Liver (tissue), 9 donors: ENCODE data around the gene DMAC2. TPM values are rescaled to one million over a fixed set of nuclear protein-coding genes. Genes with fewer than 3 reads are reported as not detected.

ENCODE experiments used
- DNase-seq: peaks from one replicate; pipeline ENCODE4 v3.0.0-alpha.2; 2017; ENCODE audit warnings: low spot score
- H3K27ac ChIP-seq, 2 donors: one replicate each; pipeline ENCODE4 v1.7.0; 2013; ENCODE audit warnings: inconsistent platforms in 2 of 2, low read length in 2 of 2, control low read depth in 1 of 2, low read depth in 1 of 2, mild to moderate bottlenecking in 1 of 2
- H3K27me3 ChIP-seq, 4 donors: one replicate each; pipeline versions ENCODE4 v1.6.1 to v1.7.0; 2013; ENCODE audit warnings: low read length in 3 of 4, inconsistent platforms in 1 of 4, mild to moderate bottlenecking in 1 of 4, moderate library complexity in 1 of 4; ENCODE audit not compliant: control insufficient read depth in 4 of 4, insufficient read depth in 4 of 4
- H3K36me3 ChIP-seq, 4 donors: one replicate each; pipeline versions ENCODE4 v1.6.1 to v1.7.0; 2013; ENCODE audit warnings: low read length in 3 of 4, mild to moderate bottlenecking in 3 of 4, low read depth in 1 of 4, moderate library complexity in 1 of 4; ENCODE audit not compliant: control insufficient read depth in 4 of 4, insufficient read depth in 3 of 4
- H3K4me1 ChIP-seq, 4 donors: one replicate each; pipeline versions ENCODE4 v1.6.1 to v1.7.0; 2013; ENCODE audit warnings: low read length in 3 of 4, mild to moderate bottlenecking in 3 of 4, moderate library complexity in 1 of 4; ENCODE audit not compliant: control insufficient read depth in 4 of 4, insufficient read depth in 4 of 4
- H3K4me3 ChIP-seq, 3 donors: one replicate each; pipeline versions ENCODE4 v1.6.1 to v1.7.0; 2013; ENCODE audit warnings: low read length in 3 of 3, control low read depth in 1 of 3, low read depth in 1 of 3, mild to moderate bottlenecking in 1 of 3
- H3K9ac ChIP-seq, 2 donors: one replicate each; pipeline ENCODE4 v1.7.0; 2013; ENCODE audit warnings: low read length in 2 of 2, mild to moderate bottlenecking in 2 of 2, moderate library complexity in 2 of 2, control low read depth in 1 of 2, low read depth in 1 of 2
- H3K9me3 ChIP-seq, 4 donors: one replicate each; pipeline versions ENCODE4 v1.6.1 to v1.7.0; 2013; ENCODE audit warnings: low read length in 3 of 4; ENCODE audit not compliant: control insufficient read depth in 4 of 4
- ATF3 ChIP-seq: IDR thresholded peaks from 2 replicates; pipeline ENCODE4 v1.6.1; 2016; ENCODE audit warnings: antibody characterized with exemption
- CTCF ChIP-seq: fragments of 150-350 bp; IDR thresholded peaks from 2 replicates; pipeline ENCODE4 v1.5.1; 2017; ENCODE audit warnings: improper control_type of control experiment, low read depth, low read length; ENCODE audit not compliant: missing input control
- EGR1 ChIP-seq, 2 donors: IDR thresholded peaks; 2 replicates each; pipeline ENCODE4 v1.6.1; 2016 to 2018; ENCODE audit warnings: antibody characterized with exemption in 2 of 2, low read depth in 2 of 2
- FOXA1 ChIP-seq: IDR thresholded peaks from 2 replicates; pipeline ENCODE4 v1.6.1; 2016; ENCODE audit warnings: antibody characterized with exemption
- FOXA2 ChIP-seq: IDR thresholded peaks from 2 replicates; pipeline ENCODE4 v1.6.1; 2016; ENCODE audit warnings: antibody characterized with exemption
- GABPA ChIP-seq, 2 donors: IDR thresholded peaks in 1 of 2; conservative IDR thresholded peaks in 1 of 2; 2 replicates each; pipeline ENCODE4 v1.6.1; 2016; ENCODE audit warnings: antibody characterized with exemption in 2 of 2, mild to moderate bottlenecking in 1 of 2, moderate library complexity in 1 of 2
- HNF4A ChIP-seq, 2 donors: conservative IDR thresholded peaks; 2 replicates each; pipeline ENCODE4 v1.6.1; 2016; ENCODE audit warnings: antibody characterized with exemption in 2 of 2, mild to moderate bottlenecking in 2 of 2
- HNF4G ChIP-seq: IDR thresholded peaks from 2 replicates; pipeline ENCODE4 v1.6.1; 2016; ENCODE audit warnings: antibody characterized with exemption
- JUND ChIP-seq, 2 donors: IDR thresholded peaks; 2 replicates each; pipeline ENCODE4 v1.6.1; 2016; ENCODE audit warnings: antibody characterized with exemption in 2 of 2
- MAX ChIP-seq: IDR thresholded peaks from 2 replicates; pipeline ENCODE4 v1.6.1; 2016; ENCODE audit warnings: antibody characterized with exemption
- NR2F2 ChIP-seq: IDR thresholded peaks from 2 replicates; pipeline ENCODE4 v1.6.1; 2016; ENCODE audit warnings: antibody characterized with exemption
- RAD21 ChIP-seq, 2 donors: IDR thresholded peaks; 2 replicates each; pipeline ENCODE4 v1.6.1; 2016; ENCODE audit warnings: antibody characterized with exemption in 2 of 2, mild to moderate bottlenecking in 2 of 2
- REST ChIP-seq: IDR thresholded peaks from 2 replicates; pipeline ENCODE4 v1.6.1; 2016; ENCODE audit warnings: antibody characterized with exemption, mild to moderate bottlenecking
- RXRA ChIP-seq, 2 donors: IDR thresholded peaks; 2 replicates each; pipeline ENCODE4 v1.6.1; 2017 to 2018; ENCODE audit warnings: antibody characterized with exemption in 2 of 2, mild to moderate bottlenecking in 1 of 2
- SP1 ChIP-seq: IDR thresholded peaks from 2 replicates; pipeline ENCODE4 v1.6.1; 2018; ENCODE audit warnings: antibody characterized with exemption, mild to moderate bottlenecking
- TAF1 ChIP-seq: conservative IDR thresholded peaks from 2 replicates; pipeline ENCODE4 v1.6.1; 2016; ENCODE audit warnings: antibody characterized with exemption, mild to moderate bottlenecking
- YY1 ChIP-seq: IDR thresholded peaks from 2 replicates; pipeline ENCODE4 v1.6.1; 2016; ENCODE audit warnings: antibody characterized with exemption, mild to moderate bottlenecking
- ZBTB33 ChIP-seq: IDR thresholded peaks from 2 replicates; pipeline ENCODE4 v1.6.1; 2016; ENCODE audit warnings: antibody characterized with exemption
- WGBS: extraction: QIAGEN DNeasy Blood & Tissue Kit; methylation state at CpG from one replicate; pipeline ENCODE4 v1.1.7; 2013; 5-methylcytosine and 5-hydroxymethylcytosine counted together
- polyA plus RNA-seq, 2 donors: library from polyadenylated mRNA; stranded (reverse) in 1 of 2; unstranded in 1 of 2; fragments of 200-250 nt in 1 of 2; fragments of >200 nt in 1 of 2; fragmentation: Nextera tagmentation in 1 of 2; extraction: Ambion mirVana in 1 of 2; gene quantifications; one replicate each; pipeline versions ENCODE4 v1.2.1 to v1.2.3, GENCODE V29; 2013 to 2015
- total RNA-seq, 2 donors: library from RNA; depleted of rRNA; stranded (reverse); fragments of >200 nt; gene quantifications; one replicate each; pipeline ENCODE4 v1.2.3, GENCODE V29; 2014
- donor health status: healthy.
- donor health status: healthy.
- donor health status: healthy.
- donor health status: healthy.
- donor health status: healthy.

The DMAC2 gene
- total and polyA plus RNA-seq, 4 donors = 17.1 to 28.8 (median 24.2) TPM

GRCh38 chr19:41422456-41422855 lies 17.3 kb downstream of the DMAC2 start:
- WGBS = 92% methylated on average over 18 of the region's 18 CpGs
- H3K36me3 ChIP-seq = peaks cover 13 to 70% (median 32%) of the 10 kb centered on the region in 4 donors
- no peaks in the 10 kb centered on the region for H3K27me3 ChIP-seq
- peaks cover 0 to 8% (median 0%) of the 10 kb centered on the region in 4 donors for H3K4me1 ChIP-seq
- H3K9ac ChIP-seq = no peak overlapping the region
- no peak overlapping the region for H3K4me3 ChIP-seq
- no peak overlapping the region for H3K27ac ChIP-seq
- DNase-seq = no peak
- no peaks in the 10 kb centered on the region for H3K9me3 ChIP-seq
- TF ChIP-seq NR2F2 = no peak
- TF ChIP-seq ZBTB33 = no peak
- TF ChIP-seq HNF4A (conservative IDR thresholded peaks at IDR 0.05) = no peak
- no peak for TF ChIP-seq FOXA2

- 97% methylated on average over 20 of the region's 20 CpGs for WGBS
- TF ChIP-seq MAX (no peak), FOXA1 (no peak), EGR1 (IDR thresholded peaks at IDR 0.05; ENCODE audit: low read depth in 2 of 2) (no peak), HNF4G (no peak), FOXA2 (no peak), SP1 (no peak), YY1 (no peak), JUND (IDR thresholded peaks at IDR 0.05) (no peak), HNF4A (conservative IDR thresholded peaks at IDR 0.05) (no peak), NR2F2 (no peak), ZBTB33 (no peak), RXRA (IDR thresholded peaks at IDR 0.05) (no peak), CTCF (no peak), RAD21 (IDR thresholded peaks at IDR 0.05) (no peak), ATF3 (no peak), GABPA (IDR thresholded peaks at IDR 0.05 in 1 of 2, conservative IDR thresholded peaks at IDR 0.05 in 1 of 2) (no peak), TAF1 (no peak), REST (no peak)
- Histone ChIP-seq H3K9ac (no peak overlapping the region), H3K27ac (no peak overlapping the region), H3K4me3 (no peak overlapping the region), H3K27me3 (no peaks in the 10 kb centered on the region), H3K9me3 (no peaks in the 10 kb centered on the region), H3K36me3 (peaks cover 13 to 73% (median 32%) of the 10 kb centered on the region in 4 donors), H3K4me1 (peaks cover 0 to 8% (median 0%) of the 10 kb centered on the region in 4 donors)
- no peak for DNase-seq
These were observed 17.7 kb downstream of the DMAC2 start for GRCh38 chr19:41421973-41422372.
